HG03432 (cell line): ENCODE measurements around the gene ORMDL2.
"Not testable (repeated sequence)": the region's sequence is repeated elsewhere in the genome, so short reads cannot be mapped to it uniquely, and the experiment has no call there.

Experiments
- ATAC-seq: cut with Tn5 transposase; IDR thresholded peaks from one replicate; pipeline ENCODE4 v1.9.1; 2021; ENCODE audit warnings: mild to moderate bottlenecking, moderate library complexity; ENCODE audit not compliant: unreplicated experiment

ORMDL2 gene

DNA sequence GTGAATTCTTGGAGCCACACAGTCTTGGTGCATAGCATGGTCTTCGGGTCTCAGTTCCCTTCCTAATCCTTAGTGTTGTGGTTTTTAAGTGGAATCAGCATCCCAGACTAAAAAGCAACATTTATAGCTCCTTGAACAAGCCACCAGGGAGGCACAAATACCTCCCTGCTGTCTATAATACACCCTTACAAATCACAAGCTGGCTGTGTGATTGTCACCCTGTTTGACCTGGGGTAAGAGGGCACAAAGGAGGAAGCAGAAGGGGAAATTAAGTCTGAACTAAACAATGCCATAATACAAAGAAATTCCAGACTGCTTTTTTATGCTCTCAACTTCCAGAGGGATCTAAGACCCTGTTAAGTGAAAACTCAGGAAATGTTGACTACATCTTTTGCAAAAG is 32.6 kb downstream of the ORMDL2 start:
- ATAC-seq: no peak

- no peak for ATAC-seq
Measured at GRCh38 chr12:55850893-55851292, 33.1 kb downstream of the ORMDL2 start.

- no peak for ATAC-seq
Measured at GRCh38 chr12:55852740-55853139, 34.9 kb downstream of the ORMDL2 start.

- ATAC-seq: no peak
Measured at GRCh38 chr12:55861396-55861795, 43.6 kb downstream of the ORMDL2 start.

GRCh38 chr12:55861871-55862270 is 44.0 kb downstream of the ORMDL2 start:
- no peak for ATAC-seq

DNA sequence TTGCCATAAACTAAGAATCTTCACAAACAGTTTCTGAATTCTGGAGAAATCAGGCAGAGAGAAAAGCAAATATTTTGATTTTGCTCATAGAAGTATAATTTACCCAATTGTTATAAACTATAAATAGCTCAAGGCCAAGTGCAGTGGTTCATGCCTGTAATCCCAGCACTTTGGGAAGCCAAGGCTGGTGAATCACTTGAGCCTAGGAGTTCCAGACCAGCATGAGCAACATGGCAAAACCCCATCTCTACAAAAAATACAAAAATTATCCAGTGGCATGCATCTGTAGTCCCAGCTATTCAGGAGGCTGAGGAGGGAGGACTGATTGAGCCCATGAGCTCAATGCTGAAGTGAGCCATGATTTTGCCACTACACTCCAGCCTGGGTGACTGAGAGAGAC is 44.4 kb downstream of the ORMDL2 start:
- ATAC-seq: no peak

DNA sequence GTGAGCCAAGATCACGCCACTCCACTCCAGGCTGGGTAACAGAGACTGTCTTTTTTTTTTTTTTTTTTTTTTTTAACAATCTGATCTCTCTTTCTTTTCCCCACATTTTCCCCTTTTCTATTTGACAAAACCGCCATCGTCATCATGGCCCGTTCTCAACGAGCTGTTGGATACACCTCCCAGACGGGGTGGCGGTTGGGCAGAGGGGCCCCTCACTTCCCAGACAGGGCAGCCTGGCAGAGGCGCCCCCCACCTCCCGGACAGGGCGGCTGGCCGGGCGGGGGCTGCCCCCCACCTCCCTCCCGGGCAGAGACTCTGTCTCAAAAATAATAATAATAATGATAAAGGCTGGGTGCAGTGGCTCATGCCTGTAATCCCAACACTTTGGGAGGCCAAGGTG is 45.1 kb downstream of the ORMDL2 start:
- not testable (repeated sequence) for ATAC-seq

- no peak for ATAC-seq
Measured at GRCh38 chr12:55865327-55865726, 47.5 kb downstream of the ORMDL2 start.

GRCh38 chr12:55866454-55867004 is 48.7 kb downstream of the ORMDL2 start:
- ATAC-seq: not testable (repeated sequence)
